Effector CD8-positive, alpha-beta T cell (primary cell): ENCODE data around the gene SUPT4H1.

Experiments
- DNase-seq: peaks from one replicate; lab custom pipeline; 2025; lab: John Stamatoyannopoulos, UW

SUPT4H1 gene

GRCh38 chr17:58303971-58304749 is 47.8 kb downstream of the SUPT4H1 start:
- peak; percentile 20 for DNase-seq

- no peak for DNase-seq
Observed at GRCh38 chr17:58302919-58303585, 48.9 kb downstream of the SUPT4H1 start.

- no peak for DNase-seq
Observed at GRCh38 chr17:58302171-58302918, 49.7 kb downstream of the SUPT4H1 start.

- no peak for DNase-seq
Observed at GRCh38 chr17:58301504-58302150, 50.4 kb downstream of the SUPT4H1 start.

- DNase-seq = no peak
Observed at GRCh38 chr17:58300336-58300735, 51.7 kb downstream of the SUPT4H1 start.
